ENCODE results near the gene ZNF521. TPM values are rescaled to one million over a fixed set of nuclear protein-coding genes. Genes with fewer than 3 reads are reported as not detected.

Gene ZNF521
- total RNA-seq, 1 experiment from 2014 or later = 0.04 TPM

GRCh38 chr18:25132786-25133496 is 219.0 kb downstream of the ZNF521 start:
- POLR2A ChIA-PET (ENCODE audit: unreplicated experiment) = no interaction called here
- TF ChIP-seq EZH2 (IDR thresholded peaks at IDR 0.05; ENCODE audit: low read length, unreplicated experiment) = no peak
- no peak for TF ChIP-seq CTCF (conservative IDR thresholded peaks at IDR 0.05; ENCODE audit: low read depth, low read length)
- TF ChIP-seq EZH2phosphoT487 (IDR thresholded peaks at IDR 0.05; ENCODE audit: borderline replicate concordance, low read length) = no peak
- intact Hi-C loops (cut with micrococcal nuclease) = no loop called here
- no peaks in the 10 kb centered on the region for H3K36me3 ChIP-seq (ENCODE audit: low read depth, low read length)
- peaks cover 55% of the 10 kb centered on the region for H3K27me3 ChIP-seq (ENCODE audit: low read length)
- no peaks in the 10 kb centered on the region for H3K4me1 ChIP-seq (ENCODE audit: insufficient read depth, low read length)
- CTCF ChIA-PET = no interaction called here
- no TSS peak for BruUV-seq (replicated peaks)
- no peak for DNase-seq
- ATAC-seq = no peak
- no peak overlapping the region for H3K4me3 ChIP-seq (ENCODE audit: low read length)
- H3K9ac ChIP-seq (ENCODE audit: low read length) = no peak overlapping the region
- H3K9me2 ChIP-seq (replicated peaks; ENCODE audit: low read length) = no peaks in the 10 kb centered on the region
- no peak overlapping the region for H3K4me2 ChIP-seq (ENCODE audit: low read length)
- no peaks in the 10 kb centered on the region for H3F3A ChIP-seq (ENCODE audit: low read length, unreplicated experiment)
- H4K20me1 ChIP-seq (ENCODE audit: low read length) = no peaks in the 10 kb centered on the region
- no peak overlapping the region for H2AFZ ChIP-seq (ENCODE audit: low read length)
- H3K27ac ChIP-seq (ENCODE audit: low read length) = no peak overlapping the region
- no peaks in the 10 kb centered on the region for H3K79me2 ChIP-seq (ENCODE audit: low read length)
- no peaks in the 10 kb centered on the region for H3K9me3 ChIP-seq (ENCODE audit: low read length)

- ChIA-PET POLR2A (ENCODE audit: unreplicated experiment) (no interaction called here), CTCF (no interaction called here)
- Histone ChIP-seq H3K9ac (ENCODE audit: low read length) (no peak overlapping the region), H3K4me3 (ENCODE audit: low read length) (no peak overlapping the region), H3K27me3 (ENCODE audit: low read length) (peaks cover 44% of the 10 kb centered on the region), H2AFZ (ENCODE audit: low read length) (no peak overlapping the region), H3K9me2 (replicated peaks; ENCODE audit: low read length) (no peaks in the 10 kb centered on the region), H3K4me2 (ENCODE audit: low read length) (no peak overlapping the region), H3K79me2 (ENCODE audit: low read length) (no peaks in the 10 kb centered on the region), H4K20me1 (ENCODE audit: low read length) (no peaks in the 10 kb centered on the region), H3K36me3 (ENCODE audit: low read depth, low read length) (no peaks in the 10 kb centered on the region), H3K27ac (ENCODE audit: low read length) (no peak overlapping the region), H3K9me3 (ENCODE audit: low read length) (no peaks in the 10 kb centered on the region), H3K4me1 (ENCODE audit: insufficient read depth, low read length) (no peaks in the 10 kb centered on the region), H3F3A (ENCODE audit: low read length, unreplicated experiment) (no peaks in the 10 kb centered on the region)
- TF ChIP-seq EZH2phosphoT487 (IDR thresholded peaks at IDR 0.05; ENCODE audit: borderline replicate concordance, low read length) = no peak
- no peak for TF ChIP-seq CTCF (conservative IDR thresholded peaks at IDR 0.05; ENCODE audit: low read depth, low read length)
- TF ChIP-seq EZH2 (IDR thresholded peaks at IDR 0.05; ENCODE audit: low read length, unreplicated experiment) = no peak
- BruUV-seq (replicated peaks) = no TSS peak
- intact Hi-C loops (cut with micrococcal nuclease) = no loop called here
- DNase-seq (no peak), ATAC-seq (no peak)
Observed at GRCh38 chr18:25126751-25127150, 225.2 kb downstream of the ZNF521 start.

GRCh38 chr18:25125680-25126079 is 226.3 kb downstream of the ZNF521 start:
- H3K36me3 ChIP-seq (ENCODE audit: low read depth, low read length) = no peaks in the 10 kb centered on the region
- no peak for DNase-seq
- H3K79me2 ChIP-seq (ENCODE audit: low read length) = no peaks in the 10 kb centered on the region
- no peaks in the 10 kb centered on the region for H4K20me1 ChIP-seq (ENCODE audit: low read length)
- H3K9me2 ChIP-seq (replicated peaks; ENCODE audit: low read length) = no peaks in the 10 kb centered on the region
- CTCF ChIA-PET = no interaction called here
- H3F3A ChIP-seq (ENCODE audit: low read length, unreplicated experiment) = no peaks in the 10 kb centered on the region
- no peaks in the 10 kb centered on the region for H3K4me1 ChIP-seq (ENCODE audit: insufficient read depth, low read length)
- no peak overlapping the region for H3K27ac ChIP-seq (ENCODE audit: low read length)
- H3K9ac ChIP-seq (ENCODE audit: low read length) = no peak overlapping the region
- BruUV-seq (replicated peaks) = no TSS peak
- no peak overlapping the region for H2AFZ ChIP-seq (ENCODE audit: low read length)
- POLR2A ChIA-PET (ENCODE audit: unreplicated experiment) = no interaction called here
- H3K4me3 ChIP-seq (ENCODE audit: low read length) = no peak overlapping the region
- TF ChIP-seq CTCF (conservative IDR thresholded peaks at IDR 0.05; ENCODE audit: low read depth, low read length) (no peak), EZH2phosphoT487 (IDR thresholded peaks at IDR 0.05; ENCODE audit: borderline replicate concordance, low read length) (no peak), EZH2 (IDR thresholded peaks at IDR 0.05; ENCODE audit: low read length, unreplicated experiment) (no peak)
- no peak for ATAC-seq
- H3K9me3 ChIP-seq (ENCODE audit: low read length) = no peaks in the 10 kb centered on the region
- intact Hi-C loops (cut with micrococcal nuclease) = no loop called here
- peaks cover 36% of the 10 kb centered on the region for H3K27me3 ChIP-seq (ENCODE audit: low read length)
- H3K4me2 ChIP-seq (ENCODE audit: low read length) = no peak overlapping the region
